WI38 (cell line): Measurements from ENCODE around the gene JPH2.

Experiments
- H3K4me3 ChIP-seq: 2 replicates; pipeline ENCODE4 v1.5.1; 2011; ENCODE audit warnings: low read depth, mild to moderate bottlenecking, control low read depth, low read length
- CTCF ChIP-seq: IDR thresholded peaks from 2 replicates; pipeline ENCODE4 v1.5.1; 2012; ENCODE audit warnings: low read depth, mild to moderate bottlenecking, control low read depth, low read length

Gene JPH2

GRCh38 chr20:44159125-44159524 is 27.9 kb downstream of the JPH2 start:
- no peak overlapping the region for H3K4me3 ChIP-seq
- no peak for TF ChIP-seq CTCF

GRCh38 chr20:44157061-44157460 is 29.9 kb downstream of the JPH2 start:
- H3K4me3 ChIP-seq, result no peak overlapping the region
- no peak for TF ChIP-seq CTCF

- no peak for TF ChIP-seq CTCF
- H3K4me3 ChIP-seq, result no peak overlapping the region
Measured at GRCh38 chr20:44154521-44155001, 32.4 kb downstream of the JPH2 start.

GRCh38 chr20:44153636-44154043 is 33.3 kb downstream of the JPH2 start:
- H3K4me3 ChIP-seq, result no peak overlapping the region
- TF ChIP-seq CTCF, result no peak

- TF ChIP-seq CTCF, result no peak
- no peak overlapping the region for H3K4me3 ChIP-seq
Measured at GRCh38 chr20:44151621-44152416, 35.2 kb downstream of the JPH2 start.

GRCh38 chr20:44146272-44146671 is 40.7 kb downstream of the JPH2 start:
- no peak overlapping the region for H3K4me3 ChIP-seq
- TF ChIP-seq CTCF, result no peak

- no peak for TF ChIP-seq CTCF
- no peak overlapping the region for H3K4me3 ChIP-seq
Measured at GRCh38 chr20:44145131-44145775, 41.7 kb downstream of the JPH2 start.
